HepG2 (cell line): ENCODE measurements around the gene CABP4. TPM values are rescaled to one million over a fixed set of nuclear protein-coding genes. Genes with fewer than 3 reads are reported as not detected.

Experiments used
- ATAC-seq: fragments of 200-7000 bp; cut with Tn5 transposase; 3 replicates; pipeline ENCODE4 v1.9.1; 2020; ENCODE audit warnings: mild to moderate bottlenecking, moderate library complexity
- BruUV-seq: library from RNA; stranded (reverse); fragments of 400-500 nt; replicated peaks from 2 replicates; lab custom pipeline; 2021; lab: Mats Ljungman, UMichigan
- CTCF ChIA-PET: fragments of 300-600 bp; formaldehyde crosslinking; extraction: SDS; loops from one replicate; lab custom pipeline; 2021; ENCODE audit warnings: low total read pairs, inconsistent platforms, low intra/inter-chr PET ratio; lab: Yijun Ruan, JAX
- POLR2A ChIA-PET: fragments of 350-600 bp; sonication (Branson Sonifier 250); formaldehyde crosslinking; loops from one replicate; lab custom pipeline; 2020; ENCODE audit warnings: antibody characterized with exemption, inconsistent platforms; lab: Yijun Ruan, JAX
- DNase-seq: peaks from one replicate; pipeline ENCODE4 v3.0.0-alpha.2; 2015; ENCODE audit warnings: low spot score
- FAIRE-seq: peaks from 3 replicates; lab custom pipeline; 2011; peaks lifted over from hg19 to GRCh38; lab: Jason Lieb, UNC
- H2AFZ ChIP-seq: one replicate; pipeline ENCODE4 v1.6.1; 2011; ENCODE audit warnings: low read length, inconsistent platforms
- H3K27ac ChIP-seq: fragments of 300-600 bp; 3 replicates; pipeline ENCODE4 v1.8.0; 2011; ENCODE audit warnings: mixed run types, mild to moderate bottlenecking, mixed read lengths, low read length, inconsistent platforms; ENCODE audit not compliant: insufficient read depth; ENCODE audit errors: extremely low read length
- H3K27me3 ChIP-seq, 2 experiments: fragments of 200-600 bp in 1 of 2; 2 replicates in 1 of 2; 3 replicates in 1 of 2; pipeline versions ENCODE4 v1.6.0 to v1.8.0; 2011; ENCODE audit warnings: low read length in 2 of 2, mild to moderate bottlenecking in 2 of 2, moderate library complexity in 2 of 2, inconsistent platforms in 1 of 2; ENCODE audit not compliant: insufficient read depth in 2 of 2, control insufficient read depth in 1 of 2
- H3K36me3 ChIP-seq, 2 experiments: fragments of 200-600 bp in 1 of 2; replicated peaks in 1 of 2; 2 replicates in 1 of 2; 3 replicates in 1 of 2; pipeline versions ENCODE4 v1.5.1 to v1.8.0; 2011; ENCODE audit warnings: low read length in 2 of 2, inconsistent platforms in 1 of 2; ENCODE audit not compliant: insufficient read depth in 2 of 2, control insufficient read depth in 1 of 2
- H3K4me1 ChIP-seq: 2 replicates; pipeline ENCODE4 v1.5.1; 2012; ENCODE audit warnings: low read length, inconsistent platforms; ENCODE audit not compliant: insufficient read depth
- H3K4me2 ChIP-seq: 2 replicates; pipeline ENCODE4 v1.6.0; 2011; ENCODE audit warnings: low read depth, low read length, inconsistent platforms
- H3K4me3 ChIP-seq, 3 experiments: fragments of 200-600 bp in 1 of 3; sonication (generic), shearing (Covaris generic) in 1 of 3; replicated peaks in 1 of 3; 2 replicates each; pipeline ENCODE4 v1.5.1; 2011 to 2016; ENCODE audit warnings: low read length in 3 of 3, inconsistent platforms in 2 of 3, low read depth in 2 of 3, mild to moderate bottlenecking in 2 of 3, control low read depth in 1 of 3, mixed read lengths in 1 of 3; ENCODE audit not compliant: insufficient read depth in 1 of 3
- H3K79me2 ChIP-seq: one replicate; pipeline ENCODE4 v1.6.1; 2011; ENCODE audit warnings: low read length, inconsistent platforms; ENCODE audit not compliant: insufficient read depth
- H3K9ac ChIP-seq: 2 replicates; pipeline ENCODE4 v1.6.0; 2011; ENCODE audit warnings: mild to moderate bottlenecking, low read depth, low read length, inconsistent platforms; ENCODE audit not compliant: insufficient read depth
- H3K9me3 ChIP-seq: 2 replicates; pipeline ENCODE4 v1.5.1; 2012; ENCODE audit warnings: mild to moderate bottlenecking, low read length
- H4K20me1 ChIP-seq: 2 replicates; pipeline ENCODE4 v1.6.0; 2011; ENCODE audit warnings: inconsistent platforms, mild to moderate bottlenecking, low read length, moderate library complexity; ENCODE audit not compliant: insufficient read depth
- GATA4 ChIP-seq: sonication (generic); IDR thresholded peaks from 2 replicates; pipeline ENCODE4 v1.6.1; 2016; ENCODE audit warnings: antibody characterized with exemption, low read depth, borderline replicate concordance
- GATAD2A ChIP-seq: IDR thresholded peaks from 2 replicates; pipeline ENCODE4 v1.6.1; 2016
- IRF9 ChIP-seq: sonication (generic); formaldehyde crosslinking; IDR thresholded peaks from 2 replicates; pipeline ENCODE4 v1.8.0; 2022; ENCODE audit warnings: missing genetic modification reagents, mild to moderate bottlenecking, borderline replicate concordance
- NCOA2 ChIP-seq: sonication (generic); formaldehyde crosslinking; IDR thresholded peaks from 2 replicates; pipeline ENCODE4 v1.8.0; 2022; ENCODE audit warnings: inconsistent platforms
- RFXAP ChIP-seq: sonication (generic); formaldehyde crosslinking; IDR thresholded peaks from 2 replicates; pipeline ENCODE4 v1.4.0; 2020; ENCODE audit warnings: missing genetic modification reagents, borderline replicate concordance
- SRY ChIP-seq: sonication (generic); formaldehyde crosslinking; IDR thresholded peaks from 2 replicates; pipeline ENCODE4 v1.8.0; 2022; ENCODE audit warnings: mild to moderate bottlenecking, missing genetic modification reagents
- ZBTB44 ChIP-seq: sonication (generic); formaldehyde crosslinking; IDR thresholded peaks from 2 replicates; pipeline ENCODE4 v1.4.0; 2020; ENCODE audit warnings: missing genetic modification reagents
- ZFX ChIP-seq: sonication (generic); formaldehyde crosslinking; IDR thresholded peaks from 2 replicates; pipeline ENCODE4 v1.4.0; 2020; ENCODE audit warnings: mild to moderate bottlenecking, low read depth, missing genetic modification reagents, moderate library complexity
- ZMAT5 ChIP-seq: sonication (generic); formaldehyde crosslinking; IDR thresholded peaks from 2 replicates; pipeline ENCODE4 v1.5.0; 2020; ENCODE audit warnings: mild to moderate bottlenecking, low read depth, missing genetic modification reagents, borderline replicate concordance
- ZNF362 ChIP-seq: sonication (generic); formaldehyde crosslinking; IDR thresholded peaks from 2 replicates; pipeline ENCODE4 v1.4.0; 2020; ENCODE audit warnings: missing genetic modification reagents, mild to moderate bottlenecking, borderline replicate concordance
- ZNF563 ChIP-seq: sonication (generic); formaldehyde crosslinking; IDR thresholded peaks from 2 replicates; pipeline ENCODE4 v1.8.0; 2022; ENCODE audit warnings: mild to moderate bottlenecking, moderate library complexity, missing genetic modification reagents
- ZNF687 ChIP-seq: sonication (generic); formaldehyde crosslinking; IDR thresholded peaks from 2 replicates; pipeline ENCODE4 v1.5.1; 2020; ENCODE audit warnings: mild to moderate bottlenecking, missing genetic modification reagents, moderate library complexity
- ZSCAN20 ChIP-seq: sonication (generic); formaldehyde crosslinking; IDR thresholded peaks from 2 replicates; pipeline ENCODE4 v1.4.0; 2020; ENCODE audit warnings: missing genetic modification reagents, mild to moderate bottlenecking, borderline replicate concordance
- WGBS: methylation state at CpG from one replicate; pipeline ENCODE4 v1.1.6; 2017; ENCODE audit warnings: low lambda C conversion rate; 5-methylcytosine and 5-hydroxymethylcytosine counted together
- in situ Hi-C: cut with HindIII; loops from 2 replicates; pipeline ENCODE4 v1.10.0; 2017; ENCODE audit warnings: low pct_unique_long_range_greater_than_20kb; ENCODE audit not compliant: extremely low pct_ligation_motif_present
- intact Hi-C: fragments of 100-400 bp; cut with micrococcal nuclease; formaldehyde crosslinking; loops from one replicate; pipeline ENCODE4 v1.10.0; 2022; ENCODE audit not compliant: unreplicated experiment
- polyA plus RNA-seq, 8 experiments: library from polyadenylated mRNA; depleted of rRNA in 3 of 8; stranded (reverse) in 7 of 8; unstranded in 1 of 8; fragments of >200 nt; fragmentation: Illumina TruSeq in 4 of 8; extraction: Trizol in 4 of 8; gene quantifications; 2 replicates each; pipeline versions ENCODE4 v1.2.1 to v1.2.3, GENCODE V29; 2011 to 2016; ENCODE audit warnings: low read depth in 4 of 8, missing spikeins in 1 of 8, mixed read lengths in 1 of 8; ENCODE audit not compliant: insufficient read depth in 1 of 8
- total RNA-seq, 5 experiments: library from RNA; depleted of rRNA; stranded (reverse); fragments of >200 nt; fragmentation: Illumina TruSeq; extraction: Trizol; gene quantifications; 2 replicates each; pipeline ENCODE4 v1.2.3, GENCODE V29; 2016; ENCODE audit warnings: low read depth in 1 of 5

CABP4 gene
- total and polyA plus RNA-seq, 2 of the 13 experiments (the other 11 are each of a cell fraction or from before 2014, with no cell fraction given) = not detected

- TF ChIP-seq ZBTB44 (CRISPR knock-in tag) (no peak), RFXAP (CRISPR knock-in tag) (0 out of 2 replicates have a peak, but pooled peaks have one; percentile 27), SRY (CRISPR knock-in tag) (no peak)
These were observed 45.3 kb upstream of the CABP4 start (continued) for GRCh38 chr11:67409781-67410368.

GRCh38 chr11:67410369-67410831, 44.8 kb upstream of the CABP4 start:
- no peaks in the 10 kb centered on the region for H4K20me1 ChIP-seq
- no peaks in the 10 kb centered on the region for H3K79me2 ChIP-seq
- 0% methylated on average over 2 of the region's 15 CpGs for whole genome bisulfite sequencing
- ChIA-PET CTCF (no interaction called here), POLR2A (no interaction called here)
- FAIRE-seq (no peak), DNase-seq (no peak), ATAC-seq (no peak)
- H3K4me3 ChIP-seq = peak overlapping the region in 2 of 3 experiments; percentile 12 to 56; a peak in 2 of 6 replicates
- H3K36me3 ChIP-seq = no peaks in the 10 kb centered on the region
- H3K27ac ChIP-seq = no peak overlapping the region
- peak overlapping the region; percentile 74 for H3K4me2 ChIP-seq
- peaks cover 53% of the 10 kb centered on the region for H3K4me1 ChIP-seq
- intact Hi-C loops (no loop called here), in situ Hi-C loops (no loop called here)
- no peak overlapping the region; the same call in 1 of the 2 replicates for H3K9ac ChIP-seq
- BruUV-seq = no TSS peak
- no peak overlapping the region for H2AFZ ChIP-seq
- H3K27me3 ChIP-seq = peaks cover 8 to 44% of the 10 kb centered on the region in 2 experiments; a peak in 4 of 5 replicates
- H3K9me3 ChIP-seq = no peaks in the 10 kb centered on the region
- TF ChIP-seq GATA4 (no peak), ZNF362 (CRISPR knock-in tag) (no peak), IRF9 (CRISPR knock-in tag) (no peak), ZNF563 (CRISPR knock-in tag) (no peak), ZMAT5 (CRISPR knock-in tag) (no peak), NCOA2 (CRISPR knock-in tag) (no peak), GATAD2A (CRISPR knock-in tag) (0 out of 2 replicates have a peak, but pooled peaks have one; percentile 1), ZFX (peak; percentile 45; the same call in 1 of the 2 replicates), ZSCAN20 (CRISPR knock-in tag) (no peak), ZNF687 (peak; percentile 25; the same call in 1 of the 2 replicates)
